ENCODE data around the gene TRPT1.

TRPT1 gene

DNA sequence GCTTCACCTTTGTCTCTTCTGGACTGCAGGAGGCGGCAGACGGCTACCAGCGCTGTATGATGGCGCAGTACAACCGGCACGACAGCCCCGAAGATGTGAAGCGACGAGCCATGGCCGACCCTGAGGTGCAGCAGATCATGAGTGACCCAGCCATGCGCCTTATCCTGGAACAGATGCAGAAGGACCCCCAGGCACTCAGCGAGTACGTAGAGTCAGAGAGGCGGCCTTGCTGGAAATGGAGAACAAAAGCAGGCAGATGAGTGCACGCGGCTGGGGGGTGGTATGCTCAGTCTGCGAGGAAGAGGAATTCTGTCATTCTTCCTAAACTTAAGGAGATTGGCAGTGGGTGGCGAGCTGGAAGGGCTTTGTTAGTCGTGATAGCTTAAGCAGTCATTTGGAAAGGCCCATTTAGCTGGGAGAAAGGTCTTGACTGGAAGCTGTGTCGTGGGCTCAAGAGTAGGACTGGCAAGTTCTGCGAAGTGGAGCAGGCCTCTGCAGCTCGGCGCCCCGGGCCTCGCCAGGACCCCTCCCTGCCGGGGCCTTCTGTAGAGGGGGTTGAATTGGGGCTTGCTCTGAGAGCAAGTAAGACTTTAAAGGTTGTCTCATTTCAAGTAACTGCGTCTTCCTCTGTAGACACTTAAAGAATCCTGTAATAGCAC lies 22.4 kb downstream of the TRPT1 start:
- no peak for DNase-seq (ENCODE audit: low read depth, low spot score)
- TF ChIP-seq, protein P1, sequence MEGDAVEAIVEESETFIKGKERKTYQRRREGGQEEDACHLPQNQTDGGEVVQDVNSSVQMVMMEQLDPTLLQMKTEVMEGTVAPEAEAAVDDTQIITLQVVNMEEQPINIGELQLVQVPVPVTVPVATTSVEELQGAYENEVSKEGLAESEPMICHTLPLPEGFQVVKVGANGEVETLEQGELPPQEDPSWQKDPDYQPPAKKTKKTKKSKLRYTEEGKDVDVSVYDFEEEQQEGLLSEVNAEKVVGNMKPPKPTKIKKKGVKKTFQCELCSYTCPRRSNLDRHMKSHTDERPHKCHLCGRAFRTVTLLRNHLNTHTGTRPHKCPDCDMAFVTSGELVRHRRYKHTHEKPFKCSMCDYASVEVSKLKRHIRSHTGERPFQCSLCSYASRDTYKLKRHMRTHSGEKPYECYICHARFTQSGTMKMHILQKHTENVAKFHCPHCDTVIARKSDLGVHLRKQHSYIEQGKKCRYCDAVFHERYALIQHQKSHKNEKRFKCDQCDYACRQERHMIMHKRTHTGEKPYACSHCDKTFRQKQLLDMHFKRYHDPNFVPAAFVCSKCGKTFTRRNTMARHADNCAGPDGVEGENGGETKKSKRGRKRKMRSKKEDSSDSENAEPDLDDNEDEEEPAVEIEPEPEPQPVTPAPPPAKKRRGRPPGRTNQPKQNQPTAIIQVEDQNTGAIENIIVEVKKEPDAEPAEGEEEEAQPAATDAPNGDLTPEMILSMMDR (IDR thresholded peaks at IDR 0.05; ENCODE audit: low read depth, low read length) = no peak
- in situ Hi-C loops (cut with HindIII; ENCODE audit: low sequenced_read_pairs) = no loop called here
- no peak overlapping the region for H3K4me3 ChIP-seq (ENCODE audit: low read depth, low read length)

DNA sequence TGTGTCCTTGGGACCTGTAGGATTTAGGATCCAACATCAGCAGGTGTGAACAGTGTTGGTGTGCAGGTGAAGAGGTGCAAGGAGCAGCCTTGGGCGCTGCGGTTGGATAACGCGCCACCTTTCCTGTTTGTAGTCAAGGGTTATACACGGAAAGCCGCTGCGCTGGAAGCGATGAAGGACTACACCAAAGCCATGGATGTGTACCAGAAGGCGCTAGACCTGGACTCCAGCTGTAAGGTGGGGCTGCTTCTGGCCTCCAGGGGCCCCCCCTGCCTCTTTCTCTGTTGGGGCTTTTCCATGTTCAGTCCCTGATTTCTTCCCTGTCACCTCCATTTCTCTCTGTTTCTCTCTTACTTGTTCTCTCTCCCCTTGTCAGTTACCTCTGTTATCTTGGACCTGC lies 23.0 kb downstream of the TRPT1 start:
- no peak for DNase-seq (ENCODE audit: low read depth, low spot score)
- TF ChIP-seq, protein P1 (IDR thresholded peaks at IDR 0.05; ENCODE audit: low read depth, low read length) = no peak
- H3K4me3 ChIP-seq (ENCODE audit: low read depth, low read length) = no peak overlapping the region
- in situ Hi-C loops (cut with HindIII; ENCODE audit: low sequenced_read_pairs) = no loop called here

DNA sequence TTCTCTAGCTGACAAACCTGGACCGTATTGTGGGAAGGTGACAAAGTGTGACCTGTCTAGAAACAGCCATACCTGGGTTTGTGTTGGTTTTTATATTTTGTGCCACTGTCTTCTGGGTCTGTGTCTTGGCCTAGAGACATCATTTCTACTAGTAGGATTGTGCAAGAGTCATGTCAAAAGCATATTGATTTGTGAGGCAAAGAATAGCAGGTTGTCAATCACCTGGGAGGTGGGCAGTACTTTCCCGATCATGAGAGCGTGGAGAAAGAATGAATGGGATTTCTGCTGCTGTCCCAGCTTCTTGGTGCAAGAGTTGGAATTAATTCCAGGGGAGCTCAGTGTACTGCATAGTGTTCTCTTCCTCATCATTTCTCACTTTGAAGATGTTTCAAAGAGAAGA lies 24.4 kb downstream of the TRPT1 start:
- TF ChIP-seq, protein P1 (IDR thresholded peaks at IDR 0.05; ENCODE audit: low read depth, low read length) = no peak
- in situ Hi-C loops (cut with HindIII; ENCODE audit: low sequenced_read_pairs) = no loop called here
- H3K4me3 ChIP-seq (ENCODE audit: low read depth, low read length) = no peak overlapping the region
- DNase-seq (ENCODE audit: low read depth, low spot score) = no peak

DNA sequence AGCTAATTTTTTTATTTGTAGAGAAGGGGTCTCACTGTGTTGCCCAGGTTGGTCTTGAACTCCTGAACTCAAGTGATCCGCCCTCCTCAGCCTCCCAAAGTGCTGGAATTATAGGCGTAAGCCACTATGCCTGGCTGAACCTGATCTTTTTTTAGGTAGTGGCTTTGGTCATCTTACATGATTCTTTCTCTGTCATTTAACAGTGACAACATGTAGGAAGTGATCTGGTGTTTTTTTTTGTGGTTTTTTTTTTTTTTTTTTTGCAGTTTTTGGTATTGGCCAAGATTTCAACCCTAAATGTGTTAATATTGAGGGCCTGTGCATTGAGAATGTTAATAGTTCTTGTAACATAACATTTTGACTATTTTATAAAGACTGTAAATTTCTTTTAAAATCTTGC lies 27.5 kb downstream of the TRPT1 start:
- in situ Hi-C loops (cut with HindIII; ENCODE audit: low sequenced_read_pairs) = no loop called here
- no peak for DNase-seq (ENCODE audit: low read depth, low spot score)
- TF ChIP-seq, protein P1 (IDR thresholded peaks at IDR 0.05; ENCODE audit: low read depth, low read length) = no peak
- no peak overlapping the region for H3K4me3 ChIP-seq (ENCODE audit: low read depth, low read length)

DNA sequence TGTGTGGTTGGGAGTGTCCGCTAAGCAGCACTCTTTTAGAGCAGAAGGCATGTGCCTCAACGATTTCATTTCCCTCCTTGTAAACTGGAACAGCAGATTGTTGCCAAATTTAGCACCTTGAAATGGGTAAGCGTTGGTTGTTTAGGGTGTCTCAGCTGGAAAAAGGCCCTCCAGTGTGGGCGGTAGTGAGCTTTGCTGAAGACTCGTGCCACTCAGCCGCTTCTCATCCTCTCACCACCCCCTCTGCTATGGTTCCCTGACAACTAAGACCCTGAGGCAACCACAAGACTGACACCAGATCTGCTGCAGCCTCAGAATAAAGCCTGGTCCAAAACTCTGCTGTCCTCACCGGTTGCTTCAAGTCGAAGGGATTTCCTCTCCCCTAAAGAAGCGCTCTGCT lies 29.4 kb downstream of the TRPT1 start:
- H3K4me3 ChIP-seq (ENCODE audit: low read depth, low read length) = no peak overlapping the region
- no peak for DNase-seq (ENCODE audit: low read depth, low spot score)
- TF ChIP-seq, protein P1 (IDR thresholded peaks at IDR 0.05; ENCODE audit: low read depth, low read length) = no peak
- in situ Hi-C loops (cut with HindIII; ENCODE audit: low sequenced_read_pairs) = no loop called here

DNA sequence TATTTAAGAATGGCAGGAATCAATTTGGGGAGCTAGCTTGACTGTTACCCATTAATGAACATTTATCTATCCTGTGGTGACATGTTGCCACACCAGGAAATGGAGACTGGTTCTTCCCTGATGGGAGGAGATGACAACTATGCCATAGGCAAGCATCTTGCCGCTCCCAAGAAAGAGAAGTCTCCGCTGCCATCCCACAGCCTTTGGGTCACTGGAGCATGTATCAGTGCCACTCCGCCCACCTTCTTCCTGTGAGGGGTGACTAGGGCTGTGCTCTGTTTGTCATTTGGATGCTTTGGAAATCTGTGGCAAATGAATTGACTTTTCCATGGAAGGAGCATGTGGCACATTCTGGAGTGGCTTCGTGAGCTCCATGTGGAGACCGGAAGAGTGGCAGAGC lies 33.6 kb downstream of the TRPT1 start:
- no peak for DNase-seq (ENCODE audit: low read depth, low spot score)
- H3K4me3 ChIP-seq (ENCODE audit: low read depth, low read length) = no peak overlapping the region
- in situ Hi-C loops (cut with HindIII; ENCODE audit: low sequenced_read_pairs) = no loop called here
- TF ChIP-seq, protein P1 (IDR thresholded peaks at IDR 0.05; ENCODE audit: low read depth, low read length) = no peak

Data from astrocyte of the spinal cord (primary cell).